H1 (cell line): ENCODE data around the gene OGG1. TPM values are rescaled to one million over a fixed set of nuclear protein-coding genes. Genes with fewer than 3 reads are reported as not detected.

Experiments
- CTCF ChIA-PET: fragments of 300-600 bp; sonication (Branson Sonifier 250); formaldehyde crosslinking; loops from one replicate; lab custom pipeline; 2021; ENCODE audit not compliant: partially characterized antibody; lab: Charles Lee
- POLR2A ChIA-PET: fragments of 300-600 bp; sonication (Branson Sonifier 250); formaldehyde crosslinking; loops from one replicate; lab custom pipeline; 2021; ENCODE audit warnings: inconsistent platforms; ENCODE audit not compliant: partially characterized antibody; lab: Charles Lee
- DNase-seq, 2 experiments: peaks; one replicate each; pipeline versions ENCODE4 v3.0.0 to v3.0.0-alpha.2; 2010 to 2022; ENCODE audit warnings: low spot score in 2 of 2, low read depth in 1 of 2, mixed read lengths in 1 of 2
- FAIRE-seq: peaks from 2 replicates; lab custom pipeline; 2011; peaks lifted over from hg19 to GRCh38; lab: Jason Lieb, UNC
- H2AFZ ChIP-seq: 2 replicates; pipeline ENCODE4 v1.8.1; 2012; ENCODE audit warnings: low read length, inconsistent platforms
- H2AK5ac ChIP-seq: 2 replicates; pipeline ENCODE4 v1.6.1; 2013; ENCODE audit warnings: low read depth, low read length
- H2BK120ac ChIP-seq: replicated peaks from 2 replicates; pipeline ENCODE3; 2013; ENCODE audit warnings: low read depth, low read length, inconsistent platforms
- H2BK12ac ChIP-seq: 2 replicates; pipeline ENCODE4 v1.6.1; 2013; ENCODE audit warnings: low read depth, low read length
- H2BK15ac ChIP-seq: 2 replicates; pipeline ENCODE4 v1.6.1; 2013; ENCODE audit warnings: low read length
- H2BK20ac ChIP-seq: 2 replicates; pipeline ENCODE4 v1.6.1; 2013; ENCODE audit warnings: low read length
- H2BK5ac ChIP-seq: 2 replicates; pipeline ENCODE4 v1.6.1; 2013; ENCODE audit warnings: low read depth, low read length
- H3K14ac ChIP-seq: 2 replicates; pipeline ENCODE4 v1.6.1; 2013; ENCODE audit warnings: inconsistent platforms; ENCODE audit not compliant: insufficient read length
- H3K18ac ChIP-seq: 2 replicates; pipeline ENCODE4 v1.6.1; 2013; ENCODE audit warnings: low read length; ENCODE audit errors: extremely low read depth
- H3K23ac ChIP-seq: 2 replicates; pipeline ENCODE4 v1.6.1; 2013; ENCODE audit warnings: inconsistent platforms; ENCODE audit not compliant: insufficient read length
- H3K23me2 ChIP-seq: 2 replicates; pipeline ENCODE4 v1.6.1; 2013; ENCODE audit warnings: low read depth, low read length
- H3K27ac ChIP-seq: 2 replicates; pipeline ENCODE4 v1.6.1; 2011; ENCODE audit warnings: low read depth, low read length, inconsistent platforms
- H3K27me3 ChIP-seq, 4 experiments: replicated peaks in 1 of 4; 1 replicate in 1 of 4; 2 replicates in 3 of 4; pipeline versions ENCODE4 v1.6.1 to v1.8.1; 2011 to 2013; ENCODE audit warnings: low read length in 3 of 4, mild to moderate bottlenecking in 3 of 4, inconsistent platforms in 2 of 4, mixed read lengths in 2 of 4, moderate library complexity in 1 of 4; ENCODE audit not compliant: control insufficient read depth in 3 of 4, insufficient read depth in 3 of 4; ENCODE audit errors: extremely low read depth in 1 of 4
- H3K36me3 ChIP-seq, 4 experiments: 2 replicates each; pipeline versions ENCODE4 v1.6.1 to v1.8.1; 2011 to 2013; ENCODE audit warnings: mild to moderate bottlenecking in 4 of 4, low read length in 3 of 4, moderate library complexity in 2 of 4, control low read depth in 1 of 4, inconsistent platforms in 1 of 4; ENCODE audit not compliant: insufficient read depth in 4 of 4, control insufficient read depth in 2 of 4
- H3K4ac ChIP-seq: replicated peaks from 2 replicates; pipeline ENCODE3; 2013; ENCODE audit warnings: low read length, low read depth, mixed read lengths, inconsistent platforms; ENCODE audit not compliant: insufficient read length
- H3K4me1 ChIP-seq, 4 experiments: replicated peaks in 1 of 4; 1 replicate in 1 of 4; 2 replicates in 3 of 4; pipeline versions ENCODE4 v1.6.1 to v1.8.1; 2011 to 2013; ENCODE audit warnings: low read length in 3 of 4, inconsistent platforms in 2 of 4, mixed read lengths in 1 of 4; ENCODE audit not compliant: insufficient read depth in 4 of 4, control insufficient read depth in 3 of 4
- H3K4me2 ChIP-seq, 2 experiments: 2 replicates each; pipeline versions ENCODE4 v1.6.1 to v1.8.1; 2011 to 2013; ENCODE audit warnings: low read depth in 2 of 2, low read length in 2 of 2, control low read depth in 1 of 2, inconsistent platforms in 1 of 2, mild to moderate bottlenecking in 1 of 2; ENCODE audit not compliant: insufficient read depth in 1 of 2
- H3K4me3 ChIP-seq, 4 experiments: fragments of 200-600, 300-600 bp in 1 of 4; sonication (generic), shearing (Covaris generic), sonication (Bioruptor Twin) in 1 of 4; 2 replicates each; pipeline versions ENCODE4 v1.5.1 to v1.8.1; 2011 to 2016; ENCODE audit warnings: low read length in 4 of 4, low read depth in 3 of 4, control low read depth in 2 of 4, inconsistent platforms in 2 of 4, mild to moderate bottlenecking in 2 of 4, mixed read lengths in 1 of 4, moderate library complexity in 1 of 4; ENCODE audit not compliant: insufficient read depth in 2 of 4; ENCODE audit errors: extremely low read depth in 1 of 4
- H3K56ac ChIP-seq: replicated peaks from 2 replicates; pipeline ENCODE3; 2013; ENCODE audit warnings: low read depth, mild to moderate bottlenecking, mixed read lengths, low read length, inconsistent platforms; ENCODE audit not compliant: insufficient read length
- H3K79me1 ChIP-seq: 2 replicates; pipeline ENCODE4 v1.6.1; 2013; ENCODE audit warnings: low read depth, low read length, control low read depth
- H3K79me2 ChIP-seq, 2 experiments: 2 replicates each; pipeline versions ENCODE4 v1.6.1 to v1.8.1; 2012 to 2013; ENCODE audit warnings: low read length in 2 of 2, mild to moderate bottlenecking in 2 of 2, inconsistent platforms in 1 of 2; ENCODE audit not compliant: insufficient read depth in 2 of 2, control insufficient read depth in 1 of 2
- H3K9ac ChIP-seq, 4 experiments: replicated peaks in 1 of 4; 1 replicate in 1 of 4; 2 replicates in 3 of 4; pipeline versions ENCODE4 v1.6.1 to v1.8.1; 2011 to 2013; ENCODE audit warnings: low read depth in 3 of 4, low read length in 3 of 4, control low read depth in 2 of 4, mild to moderate bottlenecking in 2 of 4, moderate library complexity in 2 of 4, inconsistent platforms in 1 of 4; ENCODE audit errors: extremely low read depth in 1 of 4
- H3K9me3 ChIP-seq, 2 experiments: 2 replicates each; pipeline versions ENCODE4 v1.6.1 to v1.8.1; 2012 to 2013; ENCODE audit warnings: mild to moderate bottlenecking in 2 of 2, moderate library complexity in 2 of 2, control low read depth in 1 of 2, inconsistent platforms in 1 of 2, low read depth in 1 of 2, low read length in 1 of 2, mixed read lengths in 1 of 2; ENCODE audit not compliant: insufficient read depth in 2 of 2
- H4K20me1 ChIP-seq, 2 experiments: replicated peaks in 1 of 2; 2 replicates each; pipeline versions ENCODE3 to v1.8.1; 2011 to 2013; ENCODE audit warnings: inconsistent platforms in 2 of 2, low read length in 2 of 2, mild to moderate bottlenecking in 1 of 2; ENCODE audit not compliant: insufficient read depth in 2 of 2, control insufficient read depth in 1 of 2
- H4K5ac ChIP-seq: 2 replicates; pipeline ENCODE4 v1.6.1; 2013; ENCODE audit warnings: low read length, low read depth, mixed read lengths, inconsistent platforms; ENCODE audit not compliant: insufficient read length
- H4K8ac ChIP-seq: 2 replicates; pipeline ENCODE4 v1.8.0; 2013; ENCODE audit warnings: mild to moderate bottlenecking, moderate library complexity, low read length, inconsistent platforms; ENCODE audit not compliant: insufficient read depth; ENCODE audit errors: extremely low read depth
- H4K91ac ChIP-seq: replicated peaks from 2 replicates; pipeline ENCODE3; 2013; ENCODE audit warnings: low read length, mixed read lengths, inconsistent platforms; ENCODE audit not compliant: insufficient read length
- CREB1 ChIP-seq: IDR thresholded peaks from 2 replicates; pipeline ENCODE4 v1.6.1; 2012; ENCODE audit warnings: inconsistent platforms
- GABPA ChIP-seq: IDR thresholded peaks from 2 replicates; pipeline ENCODE4 v1.6.1; 2011; ENCODE audit warnings: mild to moderate bottlenecking, low read length, moderate library complexity, borderline replicate concordance; ENCODE audit not compliant: insufficient read depth
- GTF2F1 ChIP-seq: IDR thresholded peaks from 2 replicates; pipeline ENCODE4 v1.6.1; 2012; ENCODE audit warnings: low read depth, low read length, improper control_type of control experiment, borderline replicate concordance
- NRF1 ChIP-seq: IDR thresholded peaks from 2 replicates; pipeline ENCODE4 v1.6.1; 2011; ENCODE audit warnings: mild to moderate bottlenecking, low read depth, low read length, improper control_type of control experiment
- POLR2A ChIP-seq, 2 experiments: IDR thresholded peaks; 1 replicate in 1 of 2; 2 replicates in 1 of 2; pipeline ENCODE4 v1.6.1; 2011; ENCODE audit warnings: low read depth in 2 of 2, low read length in 2 of 2, mild to moderate bottlenecking in 2 of 2; ENCODE audit errors: control extremely low read depth in 1 of 2
- POLR2AphosphoS5 ChIP-seq: IDR thresholded peaks from 2 replicates; pipeline ENCODE4 v1.6.1; 2011; ENCODE audit warnings: low read depth, low read length
- SIRT6 ChIP-seq: IDR thresholded peaks from one replicate; pipeline ENCODE4 v1.7.1; 2012; ENCODE audit warnings: low read length, inconsistent platforms
- TBP ChIP-seq: IDR thresholded peaks from 2 replicates; pipeline ENCODE4 v1.6.1; 2011; ENCODE audit warnings: low read depth, low read length, improper control_type of control experiment
- WGBS, 2 experiments: shearing (Covaris generic) in 1 of 2; methylation state at CpG; one replicate each; pipeline versions ENCODE4 v1.1.6 to v1.1.7; 2013 to 2015; ENCODE audit warnings: low lambda C conversion rate in 2 of 2, mixed read lengths in 2 of 2, inconsistent platforms in 1 of 2, low coverage in 1 of 2, missing lambda C conversion rate in 1 of 2; ENCODE audit not compliant: insufficient replicate concordance in 2 of 2, insufficient coverage in 1 of 2, insufficient read length in 1 of 2; ENCODE audit errors: extremely low coverage in 1 of 2, missing lambda C conversion rate in 1 of 2; 5-methylcytosine and 5-hydroxymethylcytosine counted together
- polyA plus RNA-seq, 7 experiments: library from polyadenylated mRNA; depleted of rRNA in 3 of 7; stranded (reverse) in 5 of 7; unstranded in 2 of 7; fragments of >200 nt in 5 of 7; fragments of 200-250 nt in 2 of 7; gene quantifications; 1 replicate in 5 of 7; 2 replicates in 1 of 7; 4 replicates in 1 of 7; pipeline versions ENCODE4 v1.2.1 to v1.2.3, GENCODE V29; 2011 to 2013; ENCODE audit warnings: missing spikeins in 2 of 7, mixed read lengths in 2 of 7
- total RNA-seq: library from RNA; stranded (reverse); fragmentation: NEBNext Ultra II Directional; extraction: Animal tissue kit (Norgen Biotek cat#: 25700); gene quantifications from 2 replicates; pipeline ENCODE4 v1.2.1, GENCODE V29; 2021
- TF ChIP-seq, protein P1 (sequence below): IDR thresholded peaks from 2 replicates; pipeline ENCODE4 v1.6.1; 2011; ENCODE audit warnings: low read length, improper control_type of control experiment

Gene OGG1
- total and polyA plus RNA-seq, 2 of the 8 experiments (the other 6 are each of a cell fraction or from before 2014, with no cell fraction given) = 29.6 to 46.8 TPM

- Histone ChIP-seq H3K18ac (no peak overlapping the region), H3K36me3 (no peaks in the 10 kb centered on the region; a peak in 2 of 8 replicates), H4K8ac (no peak overlapping the region), H3K27ac (no peak overlapping the region), H2BK20ac (no peak overlapping the region), H4K5ac (no peak overlapping the region), H3K4ac (no peak overlapping the region), H3K4me1 (peaks cover 0 to 9% (median 5%) of the 10 kb centered on the region in 4 experiments; a peak in 5 of 7 replicates), H3K56ac (no peak overlapping the region), H4K20me1 (peaks cover 0 to 6% of the 10 kb centered on the region in 2 experiments), H2BK120ac (no peak overlapping the region), H2BK15ac (no peak overlapping the region), H2AK5ac (no peak overlapping the region), H3K79me2 (no peaks in the 10 kb centered on the region), H2BK12ac (no peak overlapping the region), H4K91ac (no peak overlapping the region), H3K79me1 (no peaks in the 10 kb centered on the region), H3K9me3 (no peaks in the 10 kb centered on the region), H3K27me3 (peaks cover 0 to 23% (median 11%) of the 10 kb centered on the region in 4 experiments; a peak in 5 of 7 replicates), H3K4me2 (peak overlapping the region; percentile 90 to 98), H3K14ac (no peak overlapping the region), H3K9ac (no peak overlapping the region), H2BK5ac (no peak overlapping the region), H2AFZ (no peak overlapping the region), H3K23ac (no peak overlapping the region), H3K4me3 (peak overlapping the region in 1 of 4 experiments; percentile 64; a peak in 3 of 8 replicates), H3K23me2 (peaks cover 15% of the 10 kb centered on the region; the same call in 1 of the 2 replicates)
- TF ChIP-seq NRF1 = no peak
- TF ChIP-seq GABPA = no peak
- TF ChIP-seq POLR2AphosphoS5 = no peak
- TF ChIP-seq, protein P1, sequence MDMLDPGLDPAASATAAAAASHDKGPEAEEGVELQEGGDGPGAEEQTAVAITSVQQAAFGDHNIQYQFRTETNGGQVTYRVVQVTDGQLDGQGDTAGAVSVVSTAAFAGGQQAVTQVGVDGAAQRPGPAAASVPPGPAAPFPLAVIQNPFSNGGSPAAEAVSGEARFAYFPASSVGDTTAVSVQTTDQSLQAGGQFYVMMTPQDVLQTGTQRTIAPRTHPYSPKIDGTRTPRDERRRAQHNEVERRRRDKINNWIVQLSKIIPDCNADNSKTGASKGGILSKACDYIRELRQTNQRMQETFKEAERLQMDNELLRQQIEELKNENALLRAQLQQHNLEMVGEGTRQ = no peak
- TF ChIP-seq GTF2F1 = no peak
- TF ChIP-seq CREB1 = no peak
- no peak for TF ChIP-seq SIRT6
- TF ChIP-seq POLR2A (IDR thresholded peaks at IDR 0.05; ENCODE audit: control extremely low read depth in 1 of 2, low read depth in 2 of 2, low read length in 2 of 2) = no peak
- no peak for TF ChIP-seq TBP
- WGBS, 2 experiments = 85% methylated on average over 4 of the region's 4 CpGs; no CpG with 5 or more reads in 1 of the 2 experiments
- POLR2A ChIA-PET = interaction anchor here (0.9 to 1.7 kb wide), 3 partner anchors 9 to 89 kb away, joined by 3 to 4 read pairs (median 3); partner anchors contain the start of genes ARPC4 and TADA3
- DNase-seq (no peak), FAIRE-seq (no peak)
- CTCF ChIA-PET = interaction anchor here (0.8 to 7.7 kb wide), 8 partner anchors 9 to 202 kb away, joined by 3 to 43 read pairs (median 4); no protein-coding TSS in a partner anchor
Measured at GRCh38 chr3:9703240-9703639, 46.5 kb upstream of the OGG1 start.
